ENCODE data around the gene ARFGEF2. TPM values are rescaled to one million over a fixed set of nuclear protein-coding genes. Genes with fewer than 3 reads are reported as not detected.
"Not testable (repeated sequence)": the region's sequence is repeated elsewhere in the genome, so short reads cannot be mapped to it uniquely, and the experiment has no call there.

ARFGEF2 gene
- total and polyA plus RNA-seq, 10 of the 15 experiments (the other 5 are each of a cell fraction or from before 2014, with no cell fraction given): 5.2 to 24.1 (median 17.7) TPM

- TF ChIP-seq ELK1 (IDR thresholded peaks at IDR 0.05; ENCODE audit: low read depth, low read length): no peak
- TF ChIP-seq DPF2 (IDR thresholded peaks at IDR 0.05): no peak
- TF ChIP-seq ZZZ3 (IDR thresholded peaks at IDR 0.05; ENCODE audit: control insufficient read depth, insufficient read length, low read depth): no peak
- no peak for TF ChIP-seq KDM1A (IDR thresholded peaks at IDR 0.05; ENCODE audit: borderline replicate concordance)
- TF ChIP-seq E4F1 (IDR thresholded peaks at IDR 0.05; ENCODE audit: borderline replicate concordance, partially characterized antibody): no peak
Observed at GRCh38 chr20:48886811-48887210, 34.7 kb upstream of the ARFGEF2 start (continued).

- POLR2A ChIA-PET: interaction anchor here (0.7 kb wide), 1 partner anchor 59 kb away, joined by 5 read pairs; no protein-coding TSS in a partner anchor
Observed at GRCh38 chr20:48888517-48888916, 33.0 kb upstream of the ARFGEF2 start.

More at GRCh38 chr20:48888517-48888916, 33.0 kb upstream of the ARFGEF2 start:
- in situ Hi-C loops (cut with MboI); H3K27ac ChIP-seq (ENCODE audit: control insufficient read depth, insufficient read depth); H3K27me3 ChIP-seq (replicated peaks in 1 of 2; ENCODE audit: control insufficient read depth in 2 of 2, insufficient read depth in 2 of 2, low read length in 1 of 2); ATAC-seq; H3K9ac ChIP-seq (ENCODE audit: control insufficient read depth, insufficient read depth, low read length); H3K36me3 ChIP-seq (ENCODE audit: control insufficient read depth in 2 of 2, insufficient read depth in 2 of 2, low read length in 1 of 2); H3K9me3 ChIP-seq (replicated peaks; ENCODE audit: control insufficient read depth, insufficient read depth, low read length); H3K4me3 ChIP-seq; H4K20me1 ChIP-seq (ENCODE audit: control insufficient read depth, insufficient read depth); H3K4me1 ChIP-seq (ENCODE audit: control insufficient read depth, insufficient read depth, low read length); FAIRE-seq; H2AFZ ChIP-seq (ENCODE audit: control insufficient read depth, low read depth, low read length); H3K79me2 ChIP-seq (ENCODE audit: control insufficient read depth, insufficient read depth, low read length); DNase-seq (ENCODE audit: low read depth, low spot score); BruUV-seq (replicated peaks): not testable (repeated sequence)
- WGBS (ENCODE audit: insufficient coverage, insufficient replicate concordance, low lambda C conversion rate, missing lambda C conversion rate): 54% methylated on average over 4 of the region's 6 CpGs
- RAD21 ChIA-PET (ENCODE audit: unreplicated experiment): interaction anchor here (0.9 to 1.6 kb wide), 4 partner anchors 8 to 47 kb away, joined by 3 to 6 read pairs (median 4); no protein-coding TSS in a partner anchor
- peak overlapping the region; percentile 19; the same call in 1 of the 2 replicates for H3K4me2 ChIP-seq (ENCODE audit: control insufficient read depth, insufficient read depth)
- CTCF ChIA-PET: interaction anchor here (1.6 kb wide), 1 partner anchor 13 kb away, joined by 5 read pairs; no protein-coding TSS in a partner anchor
- intact Hi-C loops (cut with micrococcal nuclease; ENCODE audit: unreplicated experiment): loop anchor here (5.0 kb wide), 1 partner anchor 61 kb away; the partner anchor contains the start of gene PREX1
- SMC1A ChIA-PET (ENCODE audit: uncharacterized antibody, unreplicated experiment): interaction anchor here (2.7 kb wide), 1 partner anchor 27 kb away, joined by 11 read pairs; no protein-coding TSS in a partner anchor
